Measurements from ENCODE around the gene GGT1.
"Not testable (repeated sequence)": the region's sequence is repeated elsewhere in the genome, so short reads cannot be mapped to it uniquely, and the experiment has no call there.

DNA sequence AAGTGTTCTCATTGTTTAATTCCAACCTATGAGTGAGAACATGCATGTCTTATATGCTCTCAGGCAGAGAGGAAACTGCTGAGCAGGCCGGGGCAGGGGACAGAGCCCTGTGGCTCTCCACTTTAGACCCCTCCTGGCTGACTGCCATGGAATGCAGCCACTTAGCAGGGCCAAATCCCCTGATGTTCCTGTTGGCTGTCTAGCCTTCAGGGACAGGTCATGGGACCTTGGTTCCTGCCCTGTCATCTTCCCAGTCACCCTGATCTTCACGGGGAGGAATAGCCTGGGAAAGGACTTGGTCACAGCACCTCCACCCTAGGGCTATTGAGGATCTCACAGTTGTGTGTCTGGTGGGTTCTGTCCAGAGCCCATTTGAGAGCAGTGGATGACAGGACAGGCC lies 3.3 kb downstream of the GGT1 start:
- TF ChIP-seq, protein P1, sequence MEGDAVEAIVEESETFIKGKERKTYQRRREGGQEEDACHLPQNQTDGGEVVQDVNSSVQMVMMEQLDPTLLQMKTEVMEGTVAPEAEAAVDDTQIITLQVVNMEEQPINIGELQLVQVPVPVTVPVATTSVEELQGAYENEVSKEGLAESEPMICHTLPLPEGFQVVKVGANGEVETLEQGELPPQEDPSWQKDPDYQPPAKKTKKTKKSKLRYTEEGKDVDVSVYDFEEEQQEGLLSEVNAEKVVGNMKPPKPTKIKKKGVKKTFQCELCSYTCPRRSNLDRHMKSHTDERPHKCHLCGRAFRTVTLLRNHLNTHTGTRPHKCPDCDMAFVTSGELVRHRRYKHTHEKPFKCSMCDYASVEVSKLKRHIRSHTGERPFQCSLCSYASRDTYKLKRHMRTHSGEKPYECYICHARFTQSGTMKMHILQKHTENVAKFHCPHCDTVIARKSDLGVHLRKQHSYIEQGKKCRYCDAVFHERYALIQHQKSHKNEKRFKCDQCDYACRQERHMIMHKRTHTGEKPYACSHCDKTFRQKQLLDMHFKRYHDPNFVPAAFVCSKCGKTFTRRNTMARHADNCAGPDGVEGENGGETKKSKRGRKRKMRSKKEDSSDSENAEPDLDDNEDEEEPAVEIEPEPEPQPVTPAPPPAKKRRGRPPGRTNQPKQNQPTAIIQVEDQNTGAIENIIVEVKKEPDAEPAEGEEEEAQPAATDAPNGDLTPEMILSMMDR (conservative IDR thresholded peaks at IDR 0.05; ENCODE audit: low read depth in 2 of 2): not testable (repeated sequence)
- not testable (repeated sequence) for TF ChIP-seq EZH2 (IDR thresholded peaks at IDR 0.05; ENCODE audit: low read depth, unreplicated experiment); NANOG (IDR thresholded peaks at IDR 0.05; ENCODE audit: borderline replicate concordance); EZH2phosphoT487 (IDR thresholded peaks at IDR 0.05; ENCODE audit: unreplicated experiment); POLR2AphosphoS5 (IDR thresholded peaks at IDR 0.05; ENCODE audit: low read depth)
- TF ChIP-seq, protein P2, sequence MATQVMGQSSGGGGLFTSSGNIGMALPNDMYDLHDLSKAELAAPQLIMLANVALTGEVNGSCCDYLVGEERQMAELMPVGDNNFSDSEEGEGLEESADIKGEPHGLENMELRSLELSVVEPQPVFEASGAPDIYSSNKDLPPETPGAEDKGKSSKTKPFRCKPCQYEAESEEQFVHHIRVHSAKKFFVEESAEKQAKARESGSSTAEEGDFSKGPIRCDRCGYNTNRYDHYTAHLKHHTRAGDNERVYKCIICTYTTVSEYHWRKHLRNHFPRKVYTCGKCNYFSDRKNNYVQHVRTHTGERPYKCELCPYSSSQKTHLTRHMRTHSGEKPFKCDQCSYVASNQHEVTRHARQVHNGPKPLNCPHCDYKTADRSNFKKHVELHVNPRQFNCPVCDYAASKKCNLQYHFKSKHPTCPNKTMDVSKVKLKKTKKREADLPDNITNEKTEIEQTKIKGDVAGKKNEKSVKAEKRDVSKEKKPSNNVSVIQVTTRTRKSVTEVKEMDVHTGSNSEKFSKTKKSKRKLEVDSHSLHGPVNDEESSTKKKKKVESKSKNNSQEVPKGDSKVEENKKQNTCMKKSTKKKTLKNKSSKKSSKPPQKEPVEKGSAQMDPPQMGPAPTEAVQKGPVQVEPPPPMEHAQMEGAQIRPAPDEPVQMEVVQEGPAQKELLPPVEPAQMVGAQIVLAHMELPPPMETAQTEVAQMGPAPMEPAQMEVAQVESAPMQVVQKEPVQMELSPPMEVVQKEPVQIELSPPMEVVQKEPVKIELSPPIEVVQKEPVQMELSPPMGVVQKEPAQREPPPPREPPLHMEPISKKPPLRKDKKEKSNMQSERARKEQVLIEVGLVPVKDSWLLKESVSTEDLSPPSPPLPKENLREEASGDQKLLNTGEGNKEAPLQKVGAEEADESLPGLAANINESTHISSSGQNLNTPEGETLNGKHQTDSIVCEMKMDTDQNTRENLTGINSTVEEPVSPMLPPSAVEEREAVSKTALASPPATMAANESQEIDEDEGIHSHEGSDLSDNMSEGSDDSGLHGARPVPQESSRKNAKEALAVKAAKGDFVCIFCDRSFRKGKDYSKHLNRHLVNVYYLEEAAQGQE (IDR thresholded peaks at IDR 0.05; ENCODE audit: unreplicated experiment): not testable (repeated sequence)
